ENCODE results near the gene PEX11G.
A peak's percentile ranks its signal among the peaks of the same experiment; 100 is the strongest.

GRCh38 chr19:7507884-7508283, 19.0 kb upstream of the PEX11G start:
- TF ChIP-seq EZH2 (IDR thresholded peaks at IDR 0.05; ENCODE audit: low read depth, unreplicated experiment) (no peak), CTCF (conservative IDR thresholded peaks at IDR 0.05; ENCODE audit: low read depth in 2 of 2) (no peak), POLR2AphosphoS5 (IDR thresholded peaks at IDR 0.05; ENCODE audit: low read depth) (peak; percentile 41; the same call in 1 of the 2 replicates), EZH2phosphoT487 (IDR thresholded peaks at IDR 0.05; ENCODE audit: unreplicated experiment) (no peak), ETS1 (IDR thresholded peaks at IDR 0.05) (no peak), REST (IDR thresholded peaks at IDR 0.05; ENCODE audit: unreplicated experiment) (no peak), STAT1 (IDR thresholded peaks at IDR 0.05; ENCODE audit: unreplicated experiment) (no peak), JUNB (IDR thresholded peaks at IDR 0.05; ENCODE audit: unreplicated experiment) (no peak), ZNF114 (CRISPR knock-in tag; IDR thresholded peaks at IDR 0.05) (no peak), ZNF462 (CRISPR knock-in tag; IDR thresholded peaks at IDR 0.05) (no peak)

Measured in GM23338 (cell line).